DOHH2 (cell line): Measurements from ENCODE around the gene CWC27.

Source experiments
- H3F3A ChIP-seq: fragments of 200-600 bp; sonication (generic), shearing (Covaris generic); 2 replicates; pipeline ENCODE4 v1.6.0; 2016; ENCODE audit warnings: antibody characterized with exemption, mild to moderate bottlenecking; ENCODE audit not compliant: control insufficient read depth, insufficient read depth
- H3K27ac ChIP-seq: fragments of 200-600 bp; sonication (generic); 2 replicates; pipeline ENCODE4 v1.5.1; 2014; ENCODE audit warnings: low read depth, mild to moderate bottlenecking, low read length, moderate library complexity
- H3K27me3 ChIP-seq: fragments of 200-600 bp; sonication (generic); 2 replicates; pipeline ENCODE4 v1.6.1; 2014; ENCODE audit warnings: mild to moderate bottlenecking, low read length, mixed read lengths; ENCODE audit not compliant: control insufficient read depth
- H3K36me3 ChIP-seq: fragments of 200-600 bp; sonication (generic); 2 replicates; pipeline ENCODE4 v1.6.1; 2014; ENCODE audit warnings: mild to moderate bottlenecking, low read length, moderate library complexity, mixed read lengths; ENCODE audit not compliant: control insufficient read depth
- H3K4me1 ChIP-seq: fragments of 200-600 bp; sonication (generic); 2 replicates; pipeline ENCODE4 v1.6.1; 2014; ENCODE audit warnings: mild to moderate bottlenecking, low read length, mixed read lengths; ENCODE audit not compliant: control insufficient read depth
- H3K4me2 ChIP-seq: fragments of 200-600 bp; sonication (generic); 2 replicates; pipeline ENCODE4 v1.6.0; 2014; ENCODE audit warnings: mild to moderate bottlenecking, low read length, moderate library complexity
- H3K4me3 ChIP-seq: fragments of 200-600 bp; sonication (generic); 2 replicates; pipeline ENCODE4 v1.5.1; 2014; ENCODE audit warnings: mild to moderate bottlenecking, low read length, mixed read lengths
- H3K79me2 ChIP-seq: fragments of 200-600 bp; sonication (generic); 2 replicates; pipeline ENCODE4 v1.6.1; 2014; ENCODE audit warnings: mild to moderate bottlenecking, low read length, mixed read lengths; ENCODE audit not compliant: control insufficient read depth
- H3K9me2 ChIP-seq: fragments of 200-600 bp; sonication (generic); replicated peaks from 2 replicates; pipeline ENCODE4 v1.6.1; 2014; ENCODE audit warnings: mild to moderate bottlenecking, low read length, mixed read lengths; ENCODE audit not compliant: control insufficient read depth
- H3K9me3 ChIP-seq: fragments of 200-600 bp; sonication (generic); 2 replicates; pipeline ENCODE4 v1.6.1; 2014; ENCODE audit warnings: antibody characterized with exemption, low read length, mixed read lengths; ENCODE audit not compliant: control insufficient read depth, insufficient read depth
- H4K20me1 ChIP-seq: fragments of 200-600 bp; sonication (generic); 2 replicates; pipeline ENCODE4 v1.6.0; 2014; ENCODE audit warnings: low read depth, mild to moderate bottlenecking, antibody characterized with exemption, low read length, moderate library complexity; ENCODE audit not compliant: control insufficient read depth, insufficient read depth
- EZH2phosphoT487 ChIP-seq: fragments of 200-600 bp; sonication (generic); IDR thresholded peaks from 2 replicates; pipeline ENCODE4 v1.6.1; 2017; ENCODE audit warnings: borderline replicate concordance, mild to moderate bottlenecking, antibody characterized with exemption, low read length, moderate library complexity, mixed read lengths
- TF ChIP-seq, protein P1 (sequence below): fragments of 200-600 bp; sonication (generic); IDR thresholded peaks from one replicate; pipeline ENCODE4 v1.5.1; 2014; ENCODE audit warnings: antibody characterized with exemption, mild to moderate bottlenecking, low read depth, low read length; ENCODE audit not compliant: poor library complexity, severe bottlenecking

The CWC27 gene

GRCh38 chr5:65015767-65016166 lies 247.0 kb downstream of the CWC27 start:
- no peaks in the 10 kb centered on the region for H4K20me1 ChIP-seq
- H3K4me1 ChIP-seq, result no peaks in the 10 kb centered on the region
- no peaks in the 10 kb centered on the region for H3K27me3 ChIP-seq
- no peak overlapping the region for H3K4me3 ChIP-seq
- TF ChIP-seq EZH2phosphoT487, result no peak
- TF ChIP-seq, protein P1, sequence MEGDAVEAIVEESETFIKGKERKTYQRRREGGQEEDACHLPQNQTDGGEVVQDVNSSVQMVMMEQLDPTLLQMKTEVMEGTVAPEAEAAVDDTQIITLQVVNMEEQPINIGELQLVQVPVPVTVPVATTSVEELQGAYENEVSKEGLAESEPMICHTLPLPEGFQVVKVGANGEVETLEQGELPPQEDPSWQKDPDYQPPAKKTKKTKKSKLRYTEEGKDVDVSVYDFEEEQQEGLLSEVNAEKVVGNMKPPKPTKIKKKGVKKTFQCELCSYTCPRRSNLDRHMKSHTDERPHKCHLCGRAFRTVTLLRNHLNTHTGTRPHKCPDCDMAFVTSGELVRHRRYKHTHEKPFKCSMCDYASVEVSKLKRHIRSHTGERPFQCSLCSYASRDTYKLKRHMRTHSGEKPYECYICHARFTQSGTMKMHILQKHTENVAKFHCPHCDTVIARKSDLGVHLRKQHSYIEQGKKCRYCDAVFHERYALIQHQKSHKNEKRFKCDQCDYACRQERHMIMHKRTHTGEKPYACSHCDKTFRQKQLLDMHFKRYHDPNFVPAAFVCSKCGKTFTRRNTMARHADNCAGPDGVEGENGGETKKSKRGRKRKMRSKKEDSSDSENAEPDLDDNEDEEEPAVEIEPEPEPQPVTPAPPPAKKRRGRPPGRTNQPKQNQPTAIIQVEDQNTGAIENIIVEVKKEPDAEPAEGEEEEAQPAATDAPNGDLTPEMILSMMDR, result no peak
- H3K27ac ChIP-seq, result no peak overlapping the region
- H3K9me2 ChIP-seq, result no peaks in the 10 kb centered on the region
- H3K79me2 ChIP-seq, result no peaks in the 10 kb centered on the region
- no peaks in the 10 kb centered on the region for H3K36me3 ChIP-seq
- H3F3A ChIP-seq, result no peaks in the 10 kb centered on the region
- H3K9me3 ChIP-seq, result no peaks in the 10 kb centered on the region
- H3K4me2 ChIP-seq, result no peak overlapping the region

GRCh38 chr5:65017636-65018035 lies 248.9 kb downstream of the CWC27 start:
- Histone ChIP-seq H3K4me3 (no peak overlapping the region), H3K4me2 (no peak overlapping the region), H3K79me2 (no peaks in the 10 kb centered on the region), H3K27ac (no peak overlapping the region), H3K27me3 (peaks cover 2% of the 10 kb centered on the region; the same call in 1 of the 2 replicates), H3K9me2 (no peaks in the 10 kb centered on the region), H3K9me3 (no peaks in the 10 kb centered on the region), H3F3A (no peaks in the 10 kb centered on the region; the same call in 1 of the 2 replicates), H3K4me1 (peaks cover 15% of the 10 kb centered on the region), H4K20me1 (no peaks in the 10 kb centered on the region), H3K36me3 (no peaks in the 10 kb centered on the region)
- TF ChIP-seq, protein P1, result no peak
- no peak for TF ChIP-seq EZH2phosphoT487

DNA sequence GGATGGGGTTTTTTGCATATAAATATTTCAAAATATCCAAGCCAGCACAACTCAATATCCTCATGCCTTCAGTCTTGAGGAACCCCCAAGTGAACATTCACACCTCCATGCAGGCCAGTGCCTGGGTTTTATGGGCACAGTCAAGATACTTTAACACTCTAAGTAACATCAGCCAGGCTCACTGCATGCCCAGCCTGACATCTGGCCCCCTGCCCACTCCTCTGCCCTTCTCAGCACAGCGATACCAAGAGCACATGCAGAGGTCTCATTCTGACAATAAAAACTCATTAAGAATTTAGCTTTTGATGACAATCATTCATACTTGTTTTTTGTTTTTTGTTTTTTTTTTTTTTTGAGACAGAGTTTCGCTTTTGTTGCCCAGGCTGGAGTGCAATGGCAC lies 250.0 kb downstream of the CWC27 start:
- Histone ChIP-seq H3K4me3 (no peak overlapping the region), H3F3A (no peaks in the 10 kb centered on the region; the same call in 1 of the 2 replicates), H3K27ac (no peak overlapping the region), H3K36me3 (no peaks in the 10 kb centered on the region), H3K9me3 (no peaks in the 10 kb centered on the region), H3K4me1 (peaks cover 15% of the 10 kb centered on the region), H4K20me1 (no peaks in the 10 kb centered on the region), H3K27me3 (peaks cover 2% of the 10 kb centered on the region; the same call in 1 of the 2 replicates), H3K9me2 (no peaks in the 10 kb centered on the region), H3K4me2 (no peak overlapping the region), H3K79me2 (no peaks in the 10 kb centered on the region)
- TF ChIP-seq EZH2phosphoT487, result no peak
- TF ChIP-seq, protein P1, result no peak
